GM23338 (cell line): ENCODE results near the gene PGPEP1.

Experiments
- CTCF ChIP-seq, 2 experiments: fragments of 200-600 bp in 1 of 2; sonication (generic) in 1 of 2; conservative IDR thresholded peaks; 2 replicates each; pipeline versions ENCODE4 v1.5.1 to v1.6.1; 2016 to 2017; ENCODE audit warnings: antibody characterized with exemption in 2 of 2, low read depth in 2 of 2, mild to moderate bottlenecking in 2 of 2, moderate library complexity in 1 of 2
- EZH2 ChIP-seq: fragments of 200-600 bp; sonication (generic); IDR thresholded peaks from one replicate; pipeline ENCODE4 v1.8.0; 2017; ENCODE audit warnings: antibody characterized with exemption, mild to moderate bottlenecking, low read depth; ENCODE audit not compliant: unreplicated experiment
- POLR2AphosphoS5 ChIP-seq: IDR thresholded peaks from 2 replicates; pipeline ENCODE4 v1.6.1; 2016; ENCODE audit warnings: antibody characterized with exemption, low read depth

GRCh38 chr19:18373407-18373891, 33.1 kb downstream of the PGPEP1 start:
- no peak for TF ChIP-seq CTCF (conservative IDR thresholded peaks at IDR 0.05; ENCODE audit: low read depth in 2 of 2)
- no peak for TF ChIP-seq EZH2
- no peak for TF ChIP-seq POLR2AphosphoS5
